BLaER1 treated with 17β-estradiol and CSF1 and Interleukin-3, amounts not matched to agents 10 nM and 100 nM (cell line): ENCODE results near the gene PLA2G2C.

Experiments used
- H3K27ac ChIP-seq, 11 experiments: shearing (Covaris generic); formaldehyde crosslinking; 2 replicates each; pipeline ENCODE4 v1.8.1; 2022
- H3K27me3 ChIP-seq, 11 experiments: shearing (Covaris generic); formaldehyde crosslinking; 2 replicates each; pipeline ENCODE4 v1.8.1; 2022
- H3K36me3 ChIP-seq, 11 experiments: shearing (Covaris generic); formaldehyde crosslinking; 2 replicates each; pipeline ENCODE4 v1.8.1; 2022
- H3K4me1 ChIP-seq, 10 experiments: shearing (Covaris generic); formaldehyde crosslinking; 2 replicates each; pipeline ENCODE4 v1.8.1; 2022
- H3K4me2 ChIP-seq, 11 experiments: shearing (Covaris generic); formaldehyde crosslinking; 2 replicates each; pipeline ENCODE4 v1.8.1; 2022
- H3K4me3 ChIP-seq, 10 experiments: shearing (Covaris generic); formaldehyde crosslinking; 2 replicates each; pipeline ENCODE4 v1.8.1; 2022
- H3K9ac ChIP-seq, 11 experiments: shearing (Covaris generic); formaldehyde crosslinking; 2 replicates each; pipeline ENCODE4 v1.8.1; 2022
- H3K9me3 ChIP-seq, 11 experiments: shearing (Covaris generic); formaldehyde crosslinking; replicated peaks in 1 of 11; 2 replicates each; pipeline ENCODE4 v1.8.1; 2022
- H4K20me1 ChIP-seq, 11 experiments: shearing (Covaris generic); formaldehyde crosslinking; 2 replicates each; pipeline ENCODE4 v1.8.1; 2022
- Cebpa-rat ChIP-seq, 11 experiments: shearing (Covaris generic); IDR thresholded peaks; 2 replicates each; pipeline ENCODE4 v1.8.1; 2022

The PLA2G2C gene

GRCh38 chr1:20115916-20116315, 70.4 kb downstream of the PLA2G2C start:
- H3K4me1 ChIP-seq: peaks cover 10 to 25% (median 15%) of the 10 kb centered on the region in 10 experiments
- no peak overlapping the region for H3K4me3 ChIP-seq
- H3K9me3 ChIP-seq: no peaks in the 10 kb centered on the region
- TF ChIP-seq Cebpa-rat (IDR thresholded peaks at IDR 0.05): no peak
- H3K27ac ChIP-seq: no peak overlapping the region
- no peaks in the 10 kb centered on the region for H3K27me3 ChIP-seq
- no peak overlapping the region for H3K9ac ChIP-seq
- no peaks in the 10 kb centered on the region for H4K20me1 ChIP-seq
- H3K4me2 ChIP-seq: no peak overlapping the region
- no peaks in the 10 kb centered on the region for H3K36me3 ChIP-seq

- no peak for TF ChIP-seq Cebpa-rat (IDR thresholded peaks at IDR 0.05)
- Histone ChIP-seq H4K20me1 (no peaks in the 10 kb centered on the region), H3K4me1 (peaks cover 10 to 21% (median 15%) of the 10 kb centered on the region in 10 experiments), H3K9ac (no peak overlapping the region), H3K9me3 (no peaks in the 10 kb centered on the region), H3K36me3 (no peaks in the 10 kb centered on the region), H3K4me2 (no peak overlapping the region), H3K4me3 (no peak overlapping the region), H3K27me3 (no peaks in the 10 kb centered on the region), H3K27ac (no peak overlapping the region)
Observed at GRCh38 chr1:20115479-20115878, 70.8 kb downstream of the PLA2G2C start.

GRCh38 chr1:20114021-20114648, 72.2 kb downstream of the PLA2G2C start:
- Histone ChIP-seq H3K4me1 (peaks cover 2 to 11% (median 7%) of the 10 kb centered on the region in 10 experiments), H4K20me1 (no peaks in the 10 kb centered on the region), H3K9ac (no peak overlapping the region), H3K36me3 (no peaks in the 10 kb centered on the region), H3K27me3 (no peaks in the 10 kb centered on the region), H3K4me3 (no peak overlapping the region), H3K4me2 (no peak overlapping the region), H3K27ac (no peak overlapping the region), H3K9me3 (no peaks in the 10 kb centered on the region)
- no peak for TF ChIP-seq Cebpa-rat (IDR thresholded peaks at IDR 0.05)
